ENCODE data around the gene PGF.

- TF ChIP-seq BHLHE40 (IDR thresholded peaks at IDR 0.05; ENCODE audit: borderline replicate concordance) (no peak), SUZ12 (IDR thresholded peaks at IDR 0.05) (no peak), FOXA1 (IDR thresholded peaks at IDR 0.05) (no peak), HDGF (IDR thresholded peaks at IDR 0.05; ENCODE audit: borderline replicate concordance) (no peak), SP1 (IDR thresholded peaks at IDR 0.05) (no peak), CTBP1 (IDR thresholded peaks at IDR 0.05; ENCODE audit: borderline replicate concordance) (no peak), TARDBP (IDR thresholded peaks at IDR 0.05) (no peak), FOXK2 (IDR thresholded peaks at IDR 0.05) (no peak)
These were observed 40.0 kb downstream of the PGF start for GRCh38 chr14:74915426-74915825.
